ENCODE measurements around the gene RCAN1. TPM values are rescaled to one million over a fixed set of nuclear protein-coding genes. Genes with fewer than 3 reads are reported as not detected.

Gene RCAN1
- total RNA-seq, 1 experiment from 2014 or later = 9.7 TPM

DNA sequence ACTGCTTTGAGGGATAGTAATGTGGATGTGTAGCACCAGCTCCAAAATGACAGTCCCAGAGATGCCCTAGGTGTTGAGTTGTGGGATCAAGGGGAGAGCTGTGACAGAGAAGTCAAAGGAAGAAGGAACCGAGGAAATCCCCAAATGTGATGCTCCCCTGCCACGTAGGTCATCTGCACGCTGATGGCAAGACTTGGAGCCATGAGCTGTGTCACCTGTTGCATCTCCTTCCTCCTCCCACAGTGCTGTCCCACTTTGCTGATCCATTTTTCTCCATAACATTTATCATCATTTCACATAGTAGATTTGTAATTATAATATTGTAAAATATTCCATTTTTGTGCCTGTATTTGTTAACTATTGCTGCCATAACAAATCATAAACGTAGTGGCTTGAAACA is 17.6 kb upstream of the RCAN1 start:
- Histone ChIP-seq H3K4me1 (ENCODE audit: control insufficient read depth in 1 of 2, insufficient read depth in 2 of 2, low read length in 2 of 2) (no peaks in the 10 kb centered on the region), H3K4me3 (replicated peaks in 1 of 2; ENCODE audit: low read depth in 1 of 2, low read length in 2 of 2) (no peak overlapping the region), H3K9me2 (ENCODE audit: insufficient read depth) (no peaks in the 10 kb centered on the region), H3K9me3 (ENCODE audit: control insufficient read depth in 1 of 2, insufficient read depth in 1 of 2, low read depth in 1 of 2, low read length in 2 of 2) (no peaks in the 10 kb centered on the region), H3K27me3 (ENCODE audit: insufficient read depth, low read length) (0 out of 2 replicates have a peak, but pooled peaks cover 7% of the 10 kb centered on the region), H3K36me3 (ENCODE audit: control insufficient read depth in 1 of 2, insufficient read depth in 2 of 2, low read length in 2 of 2) (no peaks in the 10 kb centered on the region), H3K4me2 (ENCODE audit: low read length) (no peak overlapping the region), H3K27ac (ENCODE audit: low read depth, low read length) (no peak overlapping the region), H2AFZ (ENCODE audit: low read depth, low read length, poor library complexity, severe bottlenecking) (no peak overlapping the region), H4K20me1 (ENCODE audit: insufficient read depth) (no peaks in the 10 kb centered on the region), H3K9ac (ENCODE audit: low read length) (no peak overlapping the region), H3K79me2 (ENCODE audit: insufficient read depth, low read length) (no peaks in the 10 kb centered on the region)
- ChIA-PET RAD21 (ENCODE audit: low non-redundant PET in 1 of 2, low total read pairs in 2 of 2, uncharacterized antibody in 2 of 2, unreplicated experiment in 2 of 2) (no interaction called here), POLR2A (no interaction called here), CTCF (interaction anchor here (1.3 to 2.6 kb wide), 2 partner anchors 29 to 122 kb away, joined by 3 to 8 read pairs; no protein-coding TSS in a partner anchor)
- no peak for TF ChIP-seq ZNF274 (IDR thresholded peaks at IDR 0.05; ENCODE audit: low read depth, low read length)
- TF ChIP-seq EGR1 (IDR thresholded peaks at IDR 0.05; ENCODE audit: low read depth) = no peak
- TF ChIP-seq, protein P1, sequence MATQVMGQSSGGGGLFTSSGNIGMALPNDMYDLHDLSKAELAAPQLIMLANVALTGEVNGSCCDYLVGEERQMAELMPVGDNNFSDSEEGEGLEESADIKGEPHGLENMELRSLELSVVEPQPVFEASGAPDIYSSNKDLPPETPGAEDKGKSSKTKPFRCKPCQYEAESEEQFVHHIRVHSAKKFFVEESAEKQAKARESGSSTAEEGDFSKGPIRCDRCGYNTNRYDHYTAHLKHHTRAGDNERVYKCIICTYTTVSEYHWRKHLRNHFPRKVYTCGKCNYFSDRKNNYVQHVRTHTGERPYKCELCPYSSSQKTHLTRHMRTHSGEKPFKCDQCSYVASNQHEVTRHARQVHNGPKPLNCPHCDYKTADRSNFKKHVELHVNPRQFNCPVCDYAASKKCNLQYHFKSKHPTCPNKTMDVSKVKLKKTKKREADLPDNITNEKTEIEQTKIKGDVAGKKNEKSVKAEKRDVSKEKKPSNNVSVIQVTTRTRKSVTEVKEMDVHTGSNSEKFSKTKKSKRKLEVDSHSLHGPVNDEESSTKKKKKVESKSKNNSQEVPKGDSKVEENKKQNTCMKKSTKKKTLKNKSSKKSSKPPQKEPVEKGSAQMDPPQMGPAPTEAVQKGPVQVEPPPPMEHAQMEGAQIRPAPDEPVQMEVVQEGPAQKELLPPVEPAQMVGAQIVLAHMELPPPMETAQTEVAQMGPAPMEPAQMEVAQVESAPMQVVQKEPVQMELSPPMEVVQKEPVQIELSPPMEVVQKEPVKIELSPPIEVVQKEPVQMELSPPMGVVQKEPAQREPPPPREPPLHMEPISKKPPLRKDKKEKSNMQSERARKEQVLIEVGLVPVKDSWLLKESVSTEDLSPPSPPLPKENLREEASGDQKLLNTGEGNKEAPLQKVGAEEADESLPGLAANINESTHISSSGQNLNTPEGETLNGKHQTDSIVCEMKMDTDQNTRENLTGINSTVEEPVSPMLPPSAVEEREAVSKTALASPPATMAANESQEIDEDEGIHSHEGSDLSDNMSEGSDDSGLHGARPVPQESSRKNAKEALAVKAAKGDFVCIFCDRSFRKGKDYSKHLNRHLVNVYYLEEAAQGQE (IDR thresholded peaks at IDR 0.05; ENCODE audit: low read depth) = no peak
- no peak for TF ChIP-seq EZH2phosphoT487 (IDR thresholded peaks at IDR 0.05; ENCODE audit: borderline replicate concordance)
- no peak for TF ChIP-seq SIN3A (IDR thresholded peaks at IDR 0.05; ENCODE audit: low read depth)
- no peak for TF ChIP-seq ZFX (IDR thresholded peaks at IDR 0.05)
- no peak for TF ChIP-seq ELF1 (IDR thresholded peaks at IDR 0.05; ENCODE audit: borderline replicate concordance, low read depth)
- TF ChIP-seq, protein P2, sequence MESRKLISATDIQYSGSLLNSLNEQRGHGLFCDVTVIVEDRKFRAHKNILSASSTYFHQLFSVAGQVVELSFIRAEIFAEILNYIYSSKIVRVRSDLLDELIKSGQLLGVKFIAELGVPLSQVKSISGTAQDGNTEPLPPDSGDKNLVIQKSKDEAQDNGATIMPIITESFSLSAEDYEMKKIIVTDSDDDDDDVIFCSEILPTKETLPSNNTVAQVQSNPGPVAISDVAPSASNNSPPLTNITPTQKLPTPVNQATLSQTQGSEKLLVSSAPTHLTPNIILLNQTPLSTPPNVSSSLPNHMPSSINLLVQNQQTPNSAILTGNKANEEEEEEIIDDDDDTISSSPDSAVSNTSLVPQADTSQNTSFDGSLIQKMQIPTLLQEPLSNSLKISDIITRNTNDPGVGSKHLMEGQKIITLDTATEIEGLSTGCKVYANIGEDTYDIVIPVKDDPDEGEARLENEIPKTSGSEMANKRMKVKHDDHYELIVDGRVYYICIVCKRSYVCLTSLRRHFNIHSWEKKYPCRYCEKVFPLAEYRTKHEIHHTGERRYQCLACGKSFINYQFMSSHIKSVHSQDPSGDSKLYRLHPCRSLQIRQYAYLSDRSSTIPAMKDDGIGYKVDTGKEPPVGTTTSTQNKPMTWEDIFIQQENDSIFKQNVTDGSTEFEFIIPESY (IDR thresholded peaks at IDR 0.05; ENCODE audit: extremely low read depth, insufficient replicate concordance, low read length) = no peak
- no peak for TF ChIP-seq SP1 (IDR thresholded peaks at IDR 0.05; ENCODE audit: low read depth)
- TF ChIP-seq SRF (IDR thresholded peaks at IDR 0.05; ENCODE audit: low read depth) = no peak
- no peak for TF ChIP-seq EZH2 (IDR thresholded peaks at IDR 0.05)
- TF ChIP-seq, protein P3, sequence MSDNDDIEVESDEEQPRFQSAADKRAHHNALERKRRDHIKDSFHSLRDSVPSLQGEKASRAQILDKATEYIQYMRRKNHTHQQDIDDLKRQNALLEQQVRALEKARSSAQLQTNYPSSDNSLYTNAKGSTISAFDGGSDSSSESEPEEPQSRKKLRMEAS (IDR thresholded peaks at IDR 0.05) = no peak
- TF ChIP-seq CEBPB (IDR thresholded peaks at IDR 0.05; ENCODE audit: low read depth) = no peak
- TF ChIP-seq, protein P4, sequence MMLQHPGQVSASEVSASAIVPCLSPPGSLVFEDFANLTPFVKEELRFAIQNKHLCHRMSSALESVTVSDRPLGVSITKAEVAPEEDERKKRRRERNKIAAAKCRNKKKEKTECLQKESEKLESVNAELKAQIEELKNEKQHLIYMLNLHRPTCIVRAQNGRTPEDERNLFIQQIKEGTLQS (IDR thresholded peaks at IDR 0.05) = no peak
- TF ChIP-seq POLR2AphosphoS5 (IDR thresholded peaks at IDR 0.05; ENCODE audit: low read depth, low read length) = no peak
- no peak for TF ChIP-seq CBX3 (IDR thresholded peaks at IDR 0.05; ENCODE audit: low read depth)
- intact Hi-C loops (cut with micrococcal nuclease) = loop anchor here (5.0 kb wide), 1 partner anchor 710 kb away; no protein-coding TSS in a partner anchor
- no peak for ATAC-seq
- no TSS peak for BruUV-seq (replicated peaks)
- DNase-seq (ENCODE audit: low read depth, low spot score) = no peak
